A549 (cell line): ENCODE results near the gene WSCD2. TPM values are rescaled to one million over a fixed set of nuclear protein-coding genes. Genes with fewer than 3 reads are reported as not detected.

Experiments used
- ATAC-seq, 2 experiments: fragments of 200-7000 bp in 1 of 2; fragments of >200 bp in 1 of 2; cut with Nextera tagmentation in 1 of 2; cut with Tn5 transposase in 1 of 2; 3 replicates each; pipeline versions ENCODE4 v1.8.0 to v1.9.1; 2018 to 2020; ENCODE audit warnings: mild to moderate bottlenecking in 1 of 2, moderate library complexity in 1 of 2
- CTCF ChIA-PET: fragments of 300-600 bp; sonication (Branson Sonifier 250); formaldehyde crosslinking; extraction: SDS; loops from one replicate; lab custom pipeline; 2021; ENCODE audit warnings: antibody characterized with exemption, inconsistent platforms; lab: Yijun Ruan, JAX
- POLR2A ChIA-PET: fragments of 350-600 bp; formaldehyde crosslinking; extraction: SDS; loops from one replicate; lab custom pipeline; 2021; ENCODE audit warnings: antibody characterized with exemption, inconsistent platforms; lab: Yijun Ruan, JAX
- DNase-seq, 2 experiments: peaks; one replicate each; pipeline versions ENCODE4 v3.0.0 to v3.0.0-alpha.2; 2011 to 2016; ENCODE audit warnings: low read depth in 1 of 2, low spot score in 1 of 2
- FAIRE-seq: peaks from 2 replicates; lab custom pipeline; 2011; peaks lifted over from hg19 to GRCh38; lab: Jason Lieb, UNC
- H3K27ac ChIP-seq, 2 experiments: fragments of >200 bp; sonication (Bioruptor Twin); formaldehyde crosslinking; 3 replicates each; pipeline ENCODE4 v1.5.1; 2016 to 2017
- H3K4me1 ChIP-seq: fragments of >200 bp; sonication (Bioruptor Twin); formaldehyde crosslinking; 3 replicates; pipeline ENCODE4 v1.6.1; 2016
- H3K4me2 ChIP-seq: fragments of >200 bp; sonication (Bioruptor Twin); formaldehyde crosslinking; 3 replicates; pipeline ENCODE4 v1.6.1; 2016
- H3K4me3 ChIP-seq: fragments of >200 bp; sonication (Bioruptor Twin); formaldehyde crosslinking; 3 replicates; pipeline ENCODE4 v1.5.1; 2016
- H3K9me3 ChIP-seq: fragments of >200 bp; sonication (Bioruptor Twin); formaldehyde crosslinking; 3 replicates; pipeline ENCODE4 v1.6.1; 2016
- BCL3 ChIP-seq: fragments of >200 bp; sonication (Bioruptor Twin); formaldehyde crosslinking; IDR thresholded peaks from 3 replicates; pipeline ENCODE4 v1.6.1; 2016
- CTCF ChIP-seq: fragments of >200 bp; sonication (Bioruptor Twin); formaldehyde crosslinking; IDR thresholded peaks from 3 replicates; pipeline ENCODE4 v1.5.1; 2016
- FOSL2 ChIP-seq, 2 experiments: fragments of 450-650 bp in 1 of 2; fragments of >200 bp in 1 of 2; sonication (Bioruptor Twin) in 1 of 2; formaldehyde crosslinking; IDR thresholded peaks; 2 replicates each; pipeline versions ENCODE4 v1.5.0 to v1.6.1; 2016 to 2020; ENCODE audit warnings: mild to moderate bottlenecking in 1 of 2, moderate library complexity in 1 of 2
- FOXS1 ChIP-seq: fragments of 250-450 bp; sonication (Bioruptor Pico); IDR thresholded peaks from 2 replicates; pipeline ENCODE4 v1.5.0; 2020; ENCODE audit warnings: mild to moderate bottlenecking, moderate library complexity
- HES2 ChIP-seq: fragments of >200 bp; sonication (Bioruptor Twin); formaldehyde crosslinking; IDR thresholded peaks from 2 replicates; pipeline ENCODE4 v1.6.1; 2016
- HOXB13 ChIP-seq: fragments of 250-450 bp; sonication (Bioruptor Pico); IDR thresholded peaks from 2 replicates; pipeline ENCODE4 v1.5.0; 2020; ENCODE audit warnings: low read depth, mild to moderate bottlenecking, moderate library complexity
- KDM5A ChIP-seq: fragments of 200-600 bp; sonication (generic); IDR thresholded peaks from 2 replicates; pipeline ENCODE4 v1.6.1; 2016; ENCODE audit warnings: antibody characterized with exemption, mild to moderate bottlenecking
- MAZ ChIP-seq: fragments of 150-350 bp; IDR thresholded peaks from 2 replicates; pipeline ENCODE4 v1.6.1; 2014; ENCODE audit warnings: antibody characterized with exemption, low read depth, low read length, borderline replicate concordance
- NR3C1 ChIP-seq: fragments of >200 bp; sonication (Bioruptor Twin); formaldehyde crosslinking; IDR thresholded peaks from 3 replicates; pipeline ENCODE4 v1.6.1; 2017
- POLR2AphosphoS2 ChIP-seq: conservative IDR thresholded peaks from 2 replicates; pipeline ENCODE4 v1.6.1; 2012; ENCODE audit warnings: low read length, improper control_type of control experiment, inconsistent platforms
- RAD21 ChIP-seq, 2 experiments: fragments of >200 bp in 1 of 2; sonication (Bioruptor Twin) in 1 of 2; formaldehyde crosslinking in 1 of 2; IDR thresholded peaks in 1 of 2; conservative IDR thresholded peaks in 1 of 2; 2 replicates in 1 of 2; 3 replicates in 1 of 2; pipeline ENCODE4 v1.6.1; 2012 to 2018; ENCODE audit warnings: inconsistent platforms in 1 of 2
- REST ChIP-seq: fragments of 200-600 bp; sonication (generic); IDR thresholded peaks from 2 replicates; pipeline ENCODE4 v1.6.1; 2016; ENCODE audit warnings: antibody characterized with exemption, mild to moderate bottlenecking, moderate library complexity
- RFX5 ChIP-seq: fragments of 450-650 bp; IDR thresholded peaks from 2 replicates; pipeline ENCODE4 v1.7.1; 2014; ENCODE audit warnings: antibody characterized with exemption, mild to moderate bottlenecking, moderate library complexity
- SMC3 ChIP-seq: fragments of >200 bp; sonication (Bioruptor Twin); formaldehyde crosslinking; IDR thresholded peaks from 3 replicates; pipeline ENCODE4 v1.6.1; 2018; ENCODE audit warnings: inconsistent platforms
- SREBF2 ChIP-seq: fragments of 450-650 bp; IDR thresholded peaks from 2 replicates; pipeline ENCODE4 v1.6.1; 2014; ENCODE audit warnings: mild to moderate bottlenecking, moderate library complexity
- WGBS: methylation state at CpG from one replicate; pipeline ENCODE4 v1.1.6; 2017; ENCODE audit errors: missing lambda C conversion rate; 5-methylcytosine and 5-hydroxymethylcytosine counted together
- polyA plus RNA-seq, 4 experiments: library from polyadenylated mRNA; depleted of rRNA in 3 of 4; stranded (reverse); fragments of >200 nt; fragmentation: RNase III in 1 of 4; extraction: RNeasy Plus Mini Kit Qiagen cat#74134 plus additional on column Dnase treatment in 1 of 4; gene quantifications; 2 replicates in 3 of 4; 3 replicates in 1 of 4; pipeline ENCODE4 v1.2.3, GENCODE V29; 2011 to 2017
- TF ChIP-seq, protein P1 (sequence below): IDR thresholded peaks from 2 replicates; pipeline ENCODE4 v1.6.1; 2012

The WSCD2 gene
- polyA plus RNA-seq, 2 of the 4 experiments (the other 2 are of a cell fraction) = not detected

GRCh38 chr12:108205864-108206263 lies 76.8 kb downstream of the WSCD2 start (continued):
- TF ChIP-seq BCL3 (no peak), NR3C1 (no peak)
- TF ChIP-seq, all 56 proteins: peak for 0

GRCh38 chr12:108207791-108208730 lies 79.0 kb downstream of the WSCD2 start:
- H3K27ac ChIP-seq = no peak overlapping the region
- H3K9me3 ChIP-seq = 0 out of 3 replicates have a peak, but pooled peaks cover 4% of the 10 kb centered on the region
- no peak for TF ChIP-seq MAZ
- TF ChIP-seq, all 56 proteins: peak for 0
- no peak overlapping the region for H3K4me2 ChIP-seq
- WGBS = 0% methylated on average over 3 of the region's 3 CpGs
- no peak for DNase-seq
- POLR2A ChIA-PET = no interaction called here
- ATAC-seq = no peak
- CTCF ChIA-PET = interaction anchor here (0.6 kb wide), 1 partner anchor 14 kb away, joined by 3 read pairs; no protein-coding TSS in a partner anchor
- no peak overlapping the region for H3K4me3 ChIP-seq
- FAIRE-seq = no peak
- no peaks in the 10 kb centered on the region for H3K4me1 ChIP-seq

DNA sequence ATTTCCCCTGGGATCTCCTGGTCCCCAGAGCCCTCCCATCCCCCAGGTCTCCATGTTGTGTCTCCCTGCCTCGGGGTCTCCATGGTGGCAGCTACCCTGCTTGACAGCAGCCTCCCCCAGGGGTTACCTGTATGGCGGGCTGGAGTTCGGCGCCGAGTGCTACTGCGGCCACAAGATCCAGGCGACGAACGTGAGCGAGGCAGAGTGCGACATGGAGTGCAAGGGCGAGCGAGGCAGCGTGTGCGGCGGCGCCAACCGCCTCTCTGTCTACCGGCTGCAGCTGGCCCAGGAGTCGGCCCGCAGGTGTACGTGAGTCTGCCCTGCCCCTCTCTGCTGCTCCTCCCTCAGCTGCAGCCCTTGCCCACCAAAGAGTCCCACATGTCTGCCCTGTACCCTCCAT lies 80.9 kb downstream of the WSCD2 start:
- no peak for ATAC-seq
- WGBS = 35% methylated on average over 5 of the region's 22 CpGs
- ChIA-PET CTCF (no interaction called here), POLR2A (no interaction called here)
- DNase-seq = no peak
- no peaks in the 10 kb centered on the region for H3K4me1 ChIP-seq
- TF ChIP-seq HES2 = no peak
- no peak for TF ChIP-seq RFX5
- TF ChIP-seq SMC3 = no peak
- TF ChIP-seq KDM5A = no peak
- TF ChIP-seq REST = no peak
- TF ChIP-seq RAD21 (conservative IDR thresholded peaks at IDR 0.05 in 1 of 2, IDR thresholded peaks at IDR 0.05 in 1 of 2) = no peak
- TF ChIP-seq POLR2AphosphoS2 = no peak
- no peak for TF ChIP-seq FOSL2 (IDR thresholded peaks at IDR 0.05)
- no peak for TF ChIP-seq FOSL2 (CRISPR knock-in tag; IDR thresholded peaks at IDR 0.05)
- no peak for TF ChIP-seq NR3C1
- no peak for TF ChIP-seq CTCF
- TF ChIP-seq SREBF2 = no peak
- no peak for TF ChIP-seq HOXB13 (CRISPR knock-in tag)
- TF ChIP-seq FOXS1 = no peak
- TF ChIP-seq, protein P1, sequence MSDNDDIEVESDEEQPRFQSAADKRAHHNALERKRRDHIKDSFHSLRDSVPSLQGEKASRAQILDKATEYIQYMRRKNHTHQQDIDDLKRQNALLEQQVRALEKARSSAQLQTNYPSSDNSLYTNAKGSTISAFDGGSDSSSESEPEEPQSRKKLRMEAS = no peak
- H3K4me2 ChIP-seq = no peak overlapping the region
- H3K27ac ChIP-seq = no peak overlapping the region
- H3K4me3 ChIP-seq = no peak overlapping the region
- FAIRE-seq = no peak
- H3K9me3 ChIP-seq = no peaks in the 10 kb centered on the region
